Esophagus squamous epithelium (tissue), 5 donors: ENCODE data around the gene NRXN3. TPM values are rescaled to one million over a fixed set of nuclear protein-coding genes. Genes with fewer than 3 reads are reported as not detected.

ENCODE experiments used
- DNase-seq: peaks from one replicate; lab custom pipeline; 2025; lab: John Stamatoyannopoulos, UW
- H3K27ac ChIP-seq, 4 donors: fragments of 200-600 bp; sonication (generic); one replicate each; pipeline ENCODE4 v1.5.1; 2016 to 2019; ENCODE audit warnings: mild to moderate bottlenecking in 1 of 4
- H3K27me3 ChIP-seq, 4 donors: fragments of 200-600 bp; sonication (generic); 1 replicate in 3 of 4; 2 replicates in 1 of 4; pipeline versions ENCODE4 v1.5.1 to v1.6.0; 2017 to 2021; ENCODE audit warnings: antibody characterized with exemption in 1 of 4
- H3K36me3 ChIP-seq, 3 donors: fragments of 200-600 bp; sonication (generic); one replicate each; pipeline ENCODE4 v1.5.1; 2016 to 2019
- H3K4me1 ChIP-seq, 3 donors: fragments of 200-600 bp; sonication (generic); one replicate each; pipeline ENCODE4 v1.5.1; 2017 to 2019
- H3K4me3 ChIP-seq, 4 donors: fragments of 200-600 bp; sonication (generic); 1 replicate in 3 of 4; 2 replicates in 1 of 4; pipeline ENCODE4 v1.5.1; 2016 to 2019; ENCODE audit warnings: mild to moderate bottlenecking in 2 of 4, moderate library complexity in 1 of 4
- H3K9me3 ChIP-seq, 3 donors: fragments of 200-600 bp; sonication (generic); one replicate each; pipeline ENCODE4 v1.5.1; 2016 to 2019
- CTCF ChIP-seq, 6 experiments: fragments of 450-650 bp in 4 of 6; fragments of 200-600 bp in 2 of 6; sonication (generic) in 2 of 6; IDR thresholded peaks; one replicate each; pipeline ENCODE4 v1.5.1; 2016 to 2019; ENCODE audit warnings: antibody characterized with exemption in 6 of 6, mild to moderate bottlenecking in 4 of 6, moderate library complexity in 4 of 6
- POLR2A ChIP-seq, 4 donors: fragments of 450-650 bp; IDR thresholded peaks; one replicate each; pipeline ENCODE4 v1.6.1; 2017; ENCODE audit warnings: antibody characterized with exemption in 4 of 4, mild to moderate bottlenecking in 4 of 4, moderate library complexity in 3 of 4
- WGBS, 2 donors: methylation state at CpG; one replicate each; pipeline ENCODE4 v1.1.5; 2018; 5-methylcytosine and 5-hydroxymethylcytosine counted together
- intact Hi-C: fragments of 100-400 bp; cut with DNase I; formaldehyde crosslinking; loops from one replicate; pipeline ENCODE4 v1.15.0; 2022
- total RNA-seq, 4 donors: library from RNA; depleted of rRNA; stranded (reverse); fragments of >200 nt; gene quantifications; one replicate each; pipeline ENCODE4 v1.1.0, GENCODE V29; 2016
- donor health status: DM: yes; HTN: yes; CAD: no.

Gene NRXN3
- total RNA-seq, 4 donors from 2014 or later: 0.30 to 15.8 (median 1.5) TPM

- no peaks in the 10 kb centered on the region for H3K9me3 ChIP-seq
- H3K4me3 ChIP-seq: no peak overlapping the region
- intact Hi-C loops: no loop called here
- no peaks in the 10 kb centered on the region for H3K27me3 ChIP-seq
- DNase-seq: no peak
- no peaks in the 10 kb centered on the region for H3K36me3 ChIP-seq
- TF ChIP-seq CTCF (IDR thresholded peaks at IDR 0.05) (no peak), POLR2A (IDR thresholded peaks at IDR 0.05) (no peak)
- H3K27ac ChIP-seq: no peak overlapping the region
- H3K4me1 ChIP-seq: no peaks in the 10 kb centered on the region
- WGBS, 2 donors: 86 to 88% methylated on average over 3 of the region's 3 CpGs
Measured at GRCh38 chr14:79786522-79786921, 1616.3 kb downstream of the NRXN3 start.

- Histone ChIP-seq H3K4me3 (no peak overlapping the region), H3K36me3 (no peaks in the 10 kb centered on the region), H3K27ac (no peak overlapping the region), H3K27me3 (no peaks in the 10 kb centered on the region), H3K9me3 (no peaks in the 10 kb centered on the region), H3K4me1 (no peaks in the 10 kb centered on the region)
- TF ChIP-seq POLR2A (IDR thresholded peaks at IDR 0.05) (no peak), CTCF (IDR thresholded peaks at IDR 0.05) (no peak)
- DNase-seq: no peak
- intact Hi-C loops: no loop called here
- WGBS, 2 donors: 77 to 84% methylated on average over 2 of the region's 2 CpGs
Measured at GRCh38 chr14:79788346-79788745, 1618.2 kb downstream of the NRXN3 start.

- no peak for DNase-seq
- Histone ChIP-seq H3K27me3 (no peaks in the 10 kb centered on the region), H3K4me1 (no peaks in the 10 kb centered on the region), H3K9me3 (no peaks in the 10 kb centered on the region), H3K4me3 (no peak overlapping the region), H3K36me3 (no peaks in the 10 kb centered on the region), H3K27ac (no peak overlapping the region)
- intact Hi-C loops: no loop called here
- TF ChIP-seq POLR2A (IDR thresholded peaks at IDR 0.05) (no peak), CTCF (IDR thresholded peaks at IDR 0.05) (no peak)
- 56 to 76% methylated on average over 5 of the region's 5 CpGs for WGBS, 2 donors
Measured at GRCh38 chr14:79791055-79791732, 1621.0 kb downstream of the NRXN3 start.

GRCh38 chr14:79802093-79802492, 1631.9 kb downstream of the NRXN3 start:
- Histone ChIP-seq H3K9me3 (no peaks in the 10 kb centered on the region), H3K27ac (no peak overlapping the region), H3K4me1 (no peaks in the 10 kb centered on the region), H3K27me3 (no peaks in the 10 kb centered on the region), H3K4me3 (no peak overlapping the region), H3K36me3 (no peaks in the 10 kb centered on the region)
- TF ChIP-seq POLR2A (IDR thresholded peaks at IDR 0.05) (no peak), CTCF (IDR thresholded peaks at IDR 0.05) (no peak)
- 86 to 88% methylated on average over 1 of the region's 1 CpG for WGBS, 2 donors
- no peak for DNase-seq
- intact Hi-C loops: no loop called here

- H3K4me1 ChIP-seq: no peaks in the 10 kb centered on the region
- TF ChIP-seq CTCF (IDR thresholded peaks at IDR 0.05) (no peak), POLR2A (IDR thresholded peaks at IDR 0.05) (no peak)
- intact Hi-C loops: no loop called here
- no peak for DNase-seq
- H3K36me3 ChIP-seq: no peaks in the 10 kb centered on the region
- H3K4me3 ChIP-seq: no peak overlapping the region
- no peak overlapping the region for H3K27ac ChIP-seq
- H3K27me3 ChIP-seq: no peaks in the 10 kb centered on the region
- WGBS, 2 donors: 60 to 71% methylated on average over 1 of the region's 1 CpG
- no peaks in the 10 kb centered on the region for H3K9me3 ChIP-seq
Measured at GRCh38 chr14:79805636-79806035, 1635.5 kb downstream of the NRXN3 start.
